Natural killer cell (primary cell): Measurements from ENCODE around the gene XPNPEP2. TPM values are rescaled to one million over a fixed set of nuclear protein-coding genes. Genes with fewer than 3 reads are reported as not detected.

Experiments used
- ATAC-seq, 3 donors: fragments of 150-1000 bp in 2 of 3; fragments of 200-7000 bp in 1 of 3; cut with Tn5 transposase; 1 replicate in 1 of 3; 2 replicates in 2 of 3; pipeline ENCODE4 v1.10.0; 2021; ENCODE audit warnings: mild to moderate bottlenecking in 2 of 3, moderate library complexity in 2 of 3
- DNase-seq, 2 donors: peaks; one replicate each; pipeline versions ENCODE4 v3.0.0 to v3.0.0-alpha.2; 2013 to 2021; ENCODE audit warnings: mixed read lengths in 1 of 2
- H3K27ac ChIP-seq: one replicate; pipeline ENCODE4 v1.5.1; 2013; ENCODE audit warnings: mild to moderate bottlenecking, low read length
- H3K27me3 ChIP-seq: one replicate; pipeline ENCODE4 v1.6.1; 2013; ENCODE audit warnings: low read length; ENCODE audit not compliant: control insufficient read depth, insufficient read depth
- H3K36me3 ChIP-seq: one replicate; pipeline ENCODE4 v1.6.1; 2013; ENCODE audit warnings: low read length; ENCODE audit not compliant: control insufficient read depth, insufficient read depth
- H3K4me1 ChIP-seq: one replicate; pipeline ENCODE4 v1.6.1; 2013; ENCODE audit warnings: low read length; ENCODE audit not compliant: control insufficient read depth, insufficient read depth
- H3K4me3 ChIP-seq: one replicate; pipeline ENCODE4 v1.5.1; 2013; ENCODE audit warnings: low read length
- H3K9me3 ChIP-seq: one replicate; pipeline ENCODE4 v1.6.1; 2013; ENCODE audit warnings: low read length; ENCODE audit not compliant: control insufficient read depth, insufficient read depth
- H3K27ac Mint-ChIP-seq, 2 donors: one replicate each; pipeline ENCODE4 v1.8.0; 2022; ENCODE audit warnings: mild to moderate bottlenecking in 2 of 2, mixed read lengths in 2 of 2, moderate library complexity in 1 of 2
- H3K27me3 Mint-ChIP-seq, 2 donors: one replicate each; pipeline ENCODE4 v1.8.0; 2022; ENCODE audit warnings: low read depth in 2 of 2, mixed read lengths in 2 of 2
- H3K36me3 Mint-ChIP-seq: one replicate; pipeline ENCODE4 v1.8.0; 2022; ENCODE audit warnings: mixed read lengths
- H3K4me1 Mint-ChIP-seq, 2 donors: one replicate each; pipeline ENCODE4 v1.8.0; 2022; ENCODE audit warnings: mixed read lengths in 2 of 2
- H3K4me3 Mint-ChIP-seq: one replicate; pipeline ENCODE4 v1.8.0; 2022; ENCODE audit warnings: mild to moderate bottlenecking, moderate library complexity, mixed read lengths
- H3K9me3 Mint-ChIP-seq, 2 donors: one replicate each; pipeline ENCODE4 v1.8.0; 2022; ENCODE audit warnings: mixed read lengths in 2 of 2
- CTCF ChIP-seq: fragments of 200-600 bp; IDR thresholded peaks from one replicate; pipeline ENCODE4 v1.8.0; 2022; ENCODE audit warnings: antibody characterized with exemption
- WGBS: methylation state at CpG from one replicate; pipeline ENCODE4 v1.1.7; 2013; ENCODE audit warnings: missing lambda C conversion rate; ENCODE audit not compliant: insufficient coverage; 5-methylcytosine and 5-hydroxymethylcytosine counted together
- intact Hi-C: fragments of 100-400 bp; cut with micrococcal nuclease; formaldehyde crosslinking; loops from one replicate; pipeline ENCODE4 v1.14.2; 2022
- total RNA-seq, 4 donors: library from RNA; stranded (reverse); fragments of 120-200 nt in 1 of 4; gene quantifications; one replicate each; pipeline versions ENCODE4 v1.2.3 to v1.2.4, GENCODE V29; 2013 to 2022

The XPNPEP2 gene
- total RNA-seq, 3 donors from 2014 or later (not counting 1 experiment from before 2014, with no cell fraction given), result 0.96 to 2.6 (median 1.6) TPM

GRCh38 chrX:129790808-129791207, 52.0 kb downstream of the XPNPEP2 start:
- Mint-ChIP-seq H3K4me1 (peaks cover 23 to 37% of the 10 kb centered on the region in 2 donors), H3K9me3 (no peaks in the 10 kb centered on the region), H3K27me3 (no peaks in the 10 kb centered on the region), H3K4me3 (no peak overlapping the region), H3K27ac (peak overlapping the region; percentile 75 to 98), H3K36me3 (no peaks in the 10 kb centered on the region)
- intact Hi-C loops, result no loop called here
- H3K27me3 ChIP-seq, result no peaks in the 10 kb centered on the region
- ATAC-seq, result no peak
- H3K36me3 ChIP-seq, result peaks cover 82% of the 10 kb centered on the region
- H3K4me1 ChIP-seq, result peaks cover 66% of the 10 kb centered on the region
- no peak overlapping the region for H3K4me3 ChIP-seq
- H3K9me3 ChIP-seq, result no peaks in the 10 kb centered on the region
- DNase-seq, result no peak
- 89% methylated on average over 6 of the region's 9 CpGs for WGBS
- H3K27ac ChIP-seq, result peak overlapping the region; percentile 21
- TF ChIP-seq CTCF, result no peak

GRCh38 chrX:129791336-129791735, 52.6 kb downstream of the XPNPEP2 start:
- WGBS, result 86% methylated on average over 8 of the region's 8 CpGs
- intact Hi-C loops, result no loop called here
- Histone ChIP-seq H3K9me3 (no peaks in the 10 kb centered on the region), H3K4me1 (peaks cover 60% of the 10 kb centered on the region), H3K27me3 (no peaks in the 10 kb centered on the region), H3K4me3 (no peak overlapping the region), H3K27ac (no peak overlapping the region), H3K36me3 (peaks cover 86% of the 10 kb centered on the region)
- Mint-ChIP-seq H3K4me1 (peaks cover 17 to 32% of the 10 kb centered on the region in 2 donors), H3K9me3 (no peaks in the 10 kb centered on the region), H3K4me3 (no peak overlapping the region), H3K27ac (peak overlapping the region; percentile 75 to 98), H3K27me3 (no peaks in the 10 kb centered on the region), H3K36me3 (no peaks in the 10 kb centered on the region)
- DNase-seq (no peak), ATAC-seq (no peak)
- TF ChIP-seq CTCF, result no peak

GRCh38 chrX:129791961-129792570, 53.3 kb downstream of the XPNPEP2 start:
- H3K27me3 ChIP-seq, result no peaks in the 10 kb centered on the region
- WGBS, result 85% methylated on average over 10 of the region's 11 CpGs
- no peak for DNase-seq
- no peak for ATAC-seq
- no peak overlapping the region for H3K27ac ChIP-seq
- peaks cover 91% of the 10 kb centered on the region for H3K36me3 ChIP-seq
- no peak for TF ChIP-seq CTCF
- no peaks in the 10 kb centered on the region for H3K27me3 Mint-ChIP-seq
- peak overlapping the region; percentile 75 to 98 for H3K27ac Mint-ChIP-seq
- H3K4me3 Mint-ChIP-seq, result no peak overlapping the region
- H3K9me3 Mint-ChIP-seq, result no peaks in the 10 kb centered on the region
- no peaks in the 10 kb centered on the region for H3K36me3 Mint-ChIP-seq
- H3K4me1 Mint-ChIP-seq, result peaks cover 11 to 24% of the 10 kb centered on the region in 2 donors
- no peak overlapping the region for H3K4me3 ChIP-seq
- no peaks in the 10 kb centered on the region for H3K9me3 ChIP-seq
- peaks cover 54% of the 10 kb centered on the region for H3K4me1 ChIP-seq
- intact Hi-C loops, result no loop called here
